ENCODE results near the gene GPAT3. TPM values are rescaled to one million over a fixed set of nuclear protein-coding genes. Genes with fewer than 3 reads are reported as not detected.
"Not testable (repeated sequence)": the region's sequence is repeated elsewhere in the genome, so short reads cannot be mapped to it uniquely, and the experiment has no call there.

GPAT3 gene
- total RNA-seq, 1 experiment from 2014 or later = not detected

GRCh38 chr4:83610729-83611128 is 74.8 kb downstream of the GPAT3 start:
- H3K9me3 ChIP-seq (ENCODE audit: low read length) = no peaks in the 10 kb centered on the region
- H3K36me3 ChIP-seq (ENCODE audit: insufficient read depth, low read length) = no peaks in the 10 kb centered on the region
- H3K27me3 ChIP-seq (ENCODE audit: low read length) = no peaks in the 10 kb centered on the region
- no peak overlapping the region for H3K4me3 ChIP-seq (ENCODE audit: low read length)
- H3K79me2 ChIP-seq (ENCODE audit: low read length) = no peaks in the 10 kb centered on the region
- H3K9ac ChIP-seq (ENCODE audit: low read length) = no peak overlapping the region
- H3K9me2 ChIP-seq (replicated peaks; ENCODE audit: insufficient read depth, low read length) = no peaks in the 10 kb centered on the region
- H3K4me1 ChIP-seq (ENCODE audit: low read length) = no peaks in the 10 kb centered on the region
- H4K20me1 ChIP-seq (ENCODE audit: insufficient read depth, low read depth, low read length) = no peaks in the 10 kb centered on the region
- no peak overlapping the region for H3K4me2 ChIP-seq (ENCODE audit: low read depth, low read length, poor library complexity, severe bottlenecking)
- H3K27ac ChIP-seq (ENCODE audit: low read length) = no peak overlapping the region
- no peak overlapping the region for H2AFZ ChIP-seq (ENCODE audit: low read length)
- DNase-seq = no peak

DNA sequence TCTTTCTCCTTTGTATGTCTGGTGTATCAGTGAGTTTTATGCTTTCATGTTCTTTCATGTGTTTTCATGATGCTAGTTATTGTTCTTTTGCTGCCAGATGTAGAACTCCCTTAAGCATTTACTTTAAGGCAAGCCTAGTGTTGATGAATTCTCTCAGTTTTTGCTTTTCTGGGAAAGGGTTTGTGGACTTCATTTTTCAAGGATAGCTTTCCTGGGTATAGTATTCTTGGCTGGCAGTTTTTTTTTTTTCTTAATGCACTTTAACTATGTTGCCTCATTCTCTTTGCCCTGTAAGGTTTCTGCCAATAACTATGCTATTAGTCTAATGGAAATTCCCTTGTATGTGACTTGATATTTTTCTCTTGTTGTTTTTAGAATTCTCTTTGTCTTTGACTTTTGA is 77.1 kb downstream of the GPAT3 start:
- no peaks in the 10 kb centered on the region for H3K27me3 ChIP-seq (ENCODE audit: low read length)
- H3K27ac ChIP-seq (ENCODE audit: low read length) = no peak overlapping the region
- H3K36me3 ChIP-seq (ENCODE audit: insufficient read depth, low read length) = no peaks in the 10 kb centered on the region
- H3K4me3 ChIP-seq (ENCODE audit: low read length) = no peak overlapping the region
- no peaks in the 10 kb centered on the region for H3K79me2 ChIP-seq (ENCODE audit: low read length)
- no peak for DNase-seq
- no peak overlapping the region for H3K9ac ChIP-seq (ENCODE audit: low read length)
- H3K9me3 ChIP-seq (ENCODE audit: low read length) = no peaks in the 10 kb centered on the region
- no peak overlapping the region for H2AFZ ChIP-seq (ENCODE audit: low read length)
- no peaks in the 10 kb centered on the region for H3K4me1 ChIP-seq (ENCODE audit: low read length)
- H4K20me1 ChIP-seq (ENCODE audit: insufficient read depth, low read depth, low read length) = no peaks in the 10 kb centered on the region
- no peaks in the 10 kb centered on the region for H3K9me2 ChIP-seq (replicated peaks; ENCODE audit: insufficient read depth, low read length)
- H3K4me2 ChIP-seq (ENCODE audit: low read depth, low read length, poor library complexity, severe bottlenecking) = no peak overlapping the region

DNA sequence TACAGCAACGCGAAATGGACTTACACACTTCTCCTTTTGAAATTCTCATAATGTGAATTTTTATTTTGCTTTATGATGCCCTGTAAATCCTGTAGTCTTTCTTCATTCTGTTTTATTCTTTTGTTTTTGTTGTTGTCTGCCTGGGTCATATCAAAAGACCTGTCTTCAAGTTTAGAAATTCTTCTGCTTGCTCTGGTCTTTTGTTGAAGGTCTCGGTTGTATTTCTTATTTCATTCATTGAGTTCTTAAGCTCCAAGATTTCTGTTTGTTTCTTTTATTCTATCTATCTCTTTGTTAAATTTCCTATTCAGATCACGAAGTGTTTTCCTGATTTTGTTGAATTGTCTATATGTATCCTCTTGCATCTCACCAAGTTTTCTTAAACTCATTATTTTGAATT is 78.1 kb downstream of the GPAT3 start:
- Histone ChIP-seq H3K27ac (ENCODE audit: low read length) (no peak overlapping the region), H3K9me2 (replicated peaks; ENCODE audit: insufficient read depth, low read length) (no peaks in the 10 kb centered on the region), H2AFZ (ENCODE audit: low read length) (no peak overlapping the region), H3K36me3 (ENCODE audit: insufficient read depth, low read length) (no peaks in the 10 kb centered on the region), H3K79me2 (ENCODE audit: low read length) (no peaks in the 10 kb centered on the region), H3K4me1 (ENCODE audit: low read length) (no peaks in the 10 kb centered on the region), H3K4me3 (ENCODE audit: low read length) (no peak overlapping the region), H3K9ac (ENCODE audit: low read length) (no peak overlapping the region), H3K4me2 (ENCODE audit: low read depth, low read length, poor library complexity, severe bottlenecking) (no peak overlapping the region), H3K9me3 (ENCODE audit: low read length) (no peaks in the 10 kb centered on the region), H4K20me1 (ENCODE audit: insufficient read depth, low read depth, low read length) (no peaks in the 10 kb centered on the region), H3K27me3 (ENCODE audit: low read length) (no peaks in the 10 kb centered on the region)
- no peak for DNase-seq

GRCh38 chr4:83616252-83616651 is 80.3 kb downstream of the GPAT3 start:
- Histone ChIP-seq H3K79me2 (ENCODE audit: low read length) (no peaks in the 10 kb centered on the region), H3K9ac (ENCODE audit: low read length) (no peak overlapping the region), H3K4me1 (ENCODE audit: low read length) (no peaks in the 10 kb centered on the region), H4K20me1 (ENCODE audit: insufficient read depth, low read depth, low read length) (no peaks in the 10 kb centered on the region), H3K9me2 (replicated peaks; ENCODE audit: insufficient read depth, low read length) (no peaks in the 10 kb centered on the region), H3K36me3 (ENCODE audit: insufficient read depth, low read length) (no peaks in the 10 kb centered on the region), H3K27me3 (ENCODE audit: low read length) (no peaks in the 10 kb centered on the region), H3K9me3 (ENCODE audit: low read length) (no peaks in the 10 kb centered on the region), H2AFZ (ENCODE audit: low read length) (no peak overlapping the region), H3K4me2 (ENCODE audit: low read depth, low read length, poor library complexity, severe bottlenecking) (no peak overlapping the region), H3K27ac (ENCODE audit: low read length) (no peak overlapping the region), H3K4me3 (ENCODE audit: low read length) (no peak overlapping the region)
- DNase-seq = no peak

DNA sequence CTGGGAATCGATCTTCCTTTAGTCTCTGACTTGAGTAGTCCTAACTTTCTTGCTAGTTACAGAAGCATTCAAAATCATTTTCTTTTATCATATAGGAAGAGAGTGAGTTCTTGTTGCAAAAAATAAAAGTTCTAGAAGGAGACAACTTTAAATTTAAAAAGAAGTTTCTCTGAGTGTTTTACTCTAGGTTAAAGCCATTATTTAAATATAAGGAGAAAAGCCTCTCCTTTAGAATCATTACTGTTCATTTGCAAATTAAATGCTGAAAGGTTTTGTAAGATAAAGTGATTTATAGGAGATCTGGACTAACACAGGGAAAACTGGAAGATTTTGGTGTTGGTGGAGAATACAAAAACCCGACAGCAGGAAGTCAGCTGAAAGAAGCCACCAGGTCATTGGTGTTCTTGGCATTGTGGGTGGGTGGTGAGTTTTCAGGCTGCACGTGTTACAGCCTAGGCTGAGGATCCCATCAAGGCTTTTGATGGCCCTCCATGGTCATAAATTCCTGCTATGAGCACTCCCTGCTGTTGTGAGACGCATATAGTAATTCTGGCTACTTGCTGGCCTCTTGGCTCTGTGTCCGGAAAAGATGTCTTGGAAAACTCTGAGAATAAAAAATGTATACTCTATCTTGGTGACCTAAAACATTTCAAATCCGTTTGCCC is 81.6 kb downstream of the GPAT3 start:
- Histone ChIP-seq H3K27me3 (ENCODE audit: low read length) (no peaks in the 10 kb centered on the region), H3K27ac (ENCODE audit: low read length) (no peak overlapping the region), H3K4me2 (ENCODE audit: low read depth, low read length, poor library complexity, severe bottlenecking) (no peak overlapping the region), H3K4me3 (ENCODE audit: low read length) (no peak overlapping the region), H3K36me3 (ENCODE audit: insufficient read depth, low read length) (no peaks in the 10 kb centered on the region), H3K9me3 (ENCODE audit: low read length) (no peaks in the 10 kb centered on the region), H3K4me1 (ENCODE audit: low read length) (no peaks in the 10 kb centered on the region), H3K9ac (ENCODE audit: low read length) (no peak overlapping the region), H3K9me2 (replicated peaks; ENCODE audit: insufficient read depth, low read length) (no peaks in the 10 kb centered on the region), H4K20me1 (ENCODE audit: insufficient read depth, low read depth, low read length) (no peaks in the 10 kb centered on the region), H3K79me2 (ENCODE audit: low read length) (no peaks in the 10 kb centered on the region), H2AFZ (ENCODE audit: low read length) (no peak overlapping the region)
- DNase-seq = no peak

DNA sequence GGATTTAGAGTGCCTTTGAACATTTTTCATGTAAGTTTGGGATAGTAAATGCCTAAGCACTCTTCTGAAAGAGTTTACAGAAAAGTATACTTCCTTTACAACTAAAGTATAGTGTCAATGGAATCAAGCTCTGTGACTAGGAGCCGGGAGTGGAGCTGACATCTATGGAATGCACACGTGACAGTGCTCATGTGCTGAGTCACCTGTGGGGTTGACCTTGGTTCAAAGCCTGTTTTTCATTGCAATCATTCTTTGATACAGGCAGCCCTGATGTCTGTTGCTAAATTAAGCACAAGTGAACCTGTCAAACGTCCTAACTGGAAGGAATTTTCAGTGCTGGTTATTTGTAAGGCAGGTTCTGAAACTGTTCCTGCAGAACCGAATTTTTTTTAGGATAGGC is 82.5 kb downstream of the GPAT3 start:
- H2AFZ ChIP-seq (ENCODE audit: low read length) = no peak overlapping the region

GRCh38 chr4:83618991-83619645 is 83.2 kb downstream of the GPAT3 start:
- no peaks in the 10 kb centered on the region for H3K9me2 ChIP-seq (replicated peaks; ENCODE audit: insufficient read depth, low read length)
- no peaks in the 10 kb centered on the region for H4K20me1 ChIP-seq (ENCODE audit: insufficient read depth, low read depth, low read length)
- H3K4me2 ChIP-seq (ENCODE audit: low read depth, low read length, poor library complexity, severe bottlenecking) = no peak overlapping the region
- DNase-seq = no peak
- no peaks in the 10 kb centered on the region for H3K9me3 ChIP-seq (ENCODE audit: low read length)
- H3K4me3 ChIP-seq (ENCODE audit: low read length) = no peak overlapping the region
- no peaks in the 10 kb centered on the region for H3K36me3 ChIP-seq (ENCODE audit: insufficient read depth, low read length)
- no peak overlapping the region for H2AFZ ChIP-seq (ENCODE audit: low read length)
- H3K27ac ChIP-seq (ENCODE audit: low read length) = no peak overlapping the region
- H3K79me2 ChIP-seq (ENCODE audit: low read length) = no peaks in the 10 kb centered on the region
- no peak overlapping the region for H3K9ac ChIP-seq (ENCODE audit: low read length)
- H3K4me1 ChIP-seq (ENCODE audit: low read length) = no peaks in the 10 kb centered on the region
- H3K27me3 ChIP-seq (ENCODE audit: low read length) = no peaks in the 10 kb centered on the region

More for the DNA sequence above, 82.5 kb downstream of the GPAT3 start:
- H3K27me3 ChIP-seq (ENCODE audit: low read length) = no peaks in the 10 kb centered on the region
- H3K4me3 ChIP-seq (ENCODE audit: low read length) = no peak overlapping the region
- no peaks in the 10 kb centered on the region for H3K9me2 ChIP-seq (replicated peaks; ENCODE audit: insufficient read depth, low read length)
- H4K20me1 ChIP-seq (ENCODE audit: insufficient read depth, low read depth, low read length) = no peaks in the 10 kb centered on the region
- H3K36me3 ChIP-seq (ENCODE audit: insufficient read depth, low read length) = no peaks in the 10 kb centered on the region
- no peaks in the 10 kb centered on the region for H3K9me3 ChIP-seq (ENCODE audit: low read length)
- H3K9ac ChIP-seq (ENCODE audit: low read length) = no peak overlapping the region
- no peaks in the 10 kb centered on the region for H3K79me2 ChIP-seq (ENCODE audit: low read length)
- DNase-seq = no peak
- H3K27ac ChIP-seq (ENCODE audit: low read length) = no peak overlapping the region
- no peaks in the 10 kb centered on the region for H3K4me1 ChIP-seq (ENCODE audit: low read length)
- H3K4me2 ChIP-seq (ENCODE audit: low read depth, low read length, poor library complexity, severe bottlenecking) = no peak overlapping the region

DNA sequence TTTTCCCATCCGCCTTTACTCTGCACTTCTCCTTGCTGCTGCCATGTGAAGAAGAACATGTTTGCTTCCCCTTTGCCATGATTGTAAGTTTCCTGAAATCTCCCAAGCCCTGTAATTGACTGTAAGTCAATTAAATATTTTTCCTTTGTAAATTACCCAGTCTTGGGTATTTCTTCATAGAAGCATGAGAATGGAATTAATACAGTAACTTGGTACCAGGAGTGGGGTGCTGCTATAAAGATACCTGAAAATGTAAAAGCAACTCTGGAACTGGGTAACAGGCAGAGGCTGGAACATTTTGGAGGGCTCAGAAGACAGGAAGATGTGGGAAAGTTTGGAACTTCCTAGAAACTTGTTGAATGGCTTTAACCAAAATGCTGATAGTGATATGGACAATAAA is 86.2 kb downstream of the GPAT3 start:
- not testable (repeated sequence) for H3K4me1 ChIP-seq (ENCODE audit: low read length); H3K9me3 ChIP-seq (ENCODE audit: low read length); H3K4me2 ChIP-seq (ENCODE audit: low read depth, low read length, poor library complexity, severe bottlenecking); H3K27ac ChIP-seq (ENCODE audit: low read length); H3K79me2 ChIP-seq (ENCODE audit: low read length); H4K20me1 ChIP-seq (ENCODE audit: insufficient read depth, low read depth, low read length); H3K4me3 ChIP-seq (ENCODE audit: low read length); H3K27me3 ChIP-seq (ENCODE audit: low read length); DNase-seq; H2AFZ ChIP-seq (ENCODE audit: low read length); H3K9me2 ChIP-seq (replicated peaks; ENCODE audit: insufficient read depth, low read length); H3K9ac ChIP-seq (ENCODE audit: low read length); H3K36me3 ChIP-seq (ENCODE audit: insufficient read depth, low read length)

Measured in Karpas-422 (cell line).